ENCODE data around the gene LMTK3.

DNA sequence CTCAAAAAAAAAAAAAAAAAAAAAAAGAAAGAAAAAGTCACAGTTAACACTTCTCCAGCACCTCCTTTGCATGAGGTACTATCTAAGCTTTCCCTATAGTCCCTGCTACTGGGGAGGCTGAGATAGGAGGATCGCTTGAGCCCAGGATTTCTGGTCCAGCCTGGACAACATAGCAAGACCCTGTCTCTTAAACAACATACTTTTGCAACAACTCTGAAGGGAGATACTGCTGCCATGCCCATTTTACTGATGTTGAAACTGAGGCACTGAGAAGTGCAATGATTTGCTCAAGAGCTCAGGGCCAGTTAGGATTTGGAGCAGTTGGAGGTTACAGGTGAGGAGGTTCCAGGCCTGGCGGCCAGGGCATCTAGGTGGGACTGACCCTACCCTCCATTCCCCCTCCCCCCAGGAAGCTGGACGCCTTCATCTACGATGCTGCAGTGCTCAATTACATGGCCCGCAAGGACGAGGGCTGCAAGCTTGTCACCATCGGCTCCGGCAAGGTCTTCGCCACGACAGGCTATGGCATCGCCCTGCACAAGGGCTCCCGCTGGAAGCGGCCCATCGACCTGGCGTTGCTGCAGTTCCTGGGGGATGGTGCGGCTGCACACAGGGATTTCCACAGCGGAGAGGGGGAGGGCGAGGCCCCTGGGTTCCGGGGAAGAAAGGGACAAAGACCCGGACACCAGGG, 70.1 kb downstream of the LMTK3 start:
- TF ChIP-seq CTCF (IDR thresholded peaks at IDR 0.05) (no peak), POLR2A (IDR thresholded peaks at IDR 0.05) (no peak)

All from body of pancreas (tissue), 4 donors.